Skin of body (tissue), 2 donors: ENCODE results near the gene BAHCC1. TPM values are rescaled to one million over a fixed set of nuclear protein-coding genes. Genes with fewer than 3 reads are reported as not detected.
A peak's percentile ranks its signal among the peaks of the same experiment; 100 is the strongest.
"Not testable (repeated sequence)": the region's sequence is repeated elsewhere in the genome, so short reads cannot be mapped to it uniquely, and the experiment has no call there.

Experiments
- DNase-seq: peaks from one replicate; lab custom pipeline; 2025; lab: John Stamatoyannopoulos, UW
- total RNA-seq: library from RNA; depleted of rRNA; stranded (reverse); fragments of >200 nt; gene quantifications from one replicate; pipeline ENCODE4 v1.2.3, GENCODE V29; 2014

The BAHCC1 gene
- total RNA-seq, 1 donor from 2014 or later, result 9.5 TPM

GRCh38 chr17:81425716-81426392, 30.6 kb downstream of the BAHCC1 start:
- not testable (repeated sequence) for DNase-seq

GRCh38 chr17:81426393-81427172, 31.3 kb downstream of the BAHCC1 start:
- DNase-seq, result no peak

- peak; percentile 37 for DNase-seq
Measured at GRCh38 chr17:81427173-81428120, 32.2 kb downstream of the BAHCC1 start.

GRCh38 chr17:81428121-81428515, 32.9 kb downstream of the BAHCC1 start:
- no peak for DNase-seq

- no peak for DNase-seq
Measured at GRCh38 chr17:81428516-81428915, 33.3 kb downstream of the BAHCC1 start.

GRCh38 chr17:81428948-81429774, 33.9 kb downstream of the BAHCC1 start:
- DNase-seq, result peak; percentile 21

GRCh38 chr17:81429821-81430551, 34.7 kb downstream of the BAHCC1 start:
- peak; percentile 57 for DNase-seq

GRCh38 chr17:81431545-81432482, 36.6 kb downstream of the BAHCC1 start:
- no peak for DNase-seq

- no peak for DNase-seq
Measured at GRCh38 chr17:81432941-81433340, 37.7 kb downstream of the BAHCC1 start.

GRCh38 chr17:81433656-81434055, 38.4 kb downstream of the BAHCC1 start:
- DNase-seq, result no peak

- DNase-seq, result no peak
Measured at GRCh38 chr17:81434072-81434471, 38.8 kb downstream of the BAHCC1 start.

- DNase-seq, result no peak
Measured at GRCh38 chr17:81434681-81435417, 39.6 kb downstream of the BAHCC1 start.

GRCh38 chr17:81435652-81436293, 40.5 kb downstream of the BAHCC1 start:
- DNase-seq, result no peak

- peak; percentile 65 for DNase-seq
Measured at GRCh38 chr17:81436294-81436849, 41.1 kb downstream of the BAHCC1 start.

- no peak for DNase-seq
Measured at GRCh38 chr17:81437191-81437651, 42.0 kb downstream of the BAHCC1 start.

- no peak for DNase-seq
Measured at GRCh38 chr17:81438007-81438659, 42.9 kb downstream of the BAHCC1 start.

GRCh38 chr17:81438688-81439087, 43.4 kb downstream of the BAHCC1 start:
- no peak for DNase-seq
